T-cell (primary cell): ENCODE results near the gene ATPAF1. TPM values are rescaled to one million over a fixed set of nuclear protein-coding genes. Genes with fewer than 3 reads are reported as not detected.

Experiments used
- ATAC-seq, 4 experiments: fragments of 200-7000 bp in 3 of 4; fragments of 150-1000 bp in 1 of 4; cut with Tn5 transposase; replicated peaks in 1 of 4; 1 replicate in 3 of 4; 2 replicates in 1 of 4; pipeline ENCODE4 v1.10.0; 2021; ENCODE audit warnings: moderate library complexity in 3 of 4, mild to moderate bottlenecking in 2 of 4, moderate number of reproducible peaks in 1 of 4
- CTCF ChIA-PET, 2 donors: fragments of 300-600 bp; sonication (Branson Sonifier 250); formaldehyde crosslinking; loops; one replicate each; lab custom pipeline; 2022; ENCODE audit warnings: antibody characterized with exemption in 2 of 2; lab: Charles Lee
- POLR2A ChIA-PET, 2 donors: fragments of 300-600 bp; sonication (Branson Sonifier 250); formaldehyde crosslinking; loops; one replicate each; lab custom pipeline; 2022; ENCODE audit warnings: antibody characterized with exemption in 2 of 2; lab: Charles Lee
- DNase-seq, 35 experiments: peaks; one replicate each; pipeline versions ENCODE4 v3.0.0 to v3.0.0-alpha.2; 2013 to 2023
- H3K27ac ChIP-seq: one replicate; pipeline ENCODE4 v1.5.1; 2013; ENCODE audit warnings: low read length
- H3K27me3 ChIP-seq, 2 experiments: replicated peaks in 1 of 2; 1 replicate in 1 of 2; 2 replicates in 1 of 2; pipeline versions ENCODE4 v1.6.1 to v1.7.0; 2013; ENCODE audit warnings: low read length in 1 of 2, mixed read lengths in 1 of 2; ENCODE audit not compliant: control insufficient read depth in 2 of 2, insufficient read depth in 2 of 2; ENCODE audit errors: extremely low read depth in 1 of 2
- H3K36me3 ChIP-seq, 2 donors: 1 replicate in 1 of 2; 2 replicates in 1 of 2; pipeline versions ENCODE4 v1.6.1 to v1.7.0; 2013; ENCODE audit warnings: low read length in 1 of 2; ENCODE audit not compliant: control insufficient read depth in 2 of 2, insufficient read depth in 1 of 2; ENCODE audit errors: extremely low read depth in 1 of 2
- H3K4me1 ChIP-seq, 2 experiments: 1 replicate in 1 of 2; 2 replicates in 1 of 2; pipeline versions ENCODE4 v1.6.1 to v1.7.0; 2013; ENCODE audit warnings: low read length in 2 of 2, mixed read lengths in 1 of 2; ENCODE audit not compliant: insufficient read depth in 2 of 2, control insufficient read depth in 1 of 2; ENCODE audit errors: extremely low read depth in 1 of 2
- H3K4me3 ChIP-seq, 2 donors: 1 replicate in 1 of 2; 2 replicates in 1 of 2; pipeline versions ENCODE4 v1.5.1 to v1.7.0; 2013; ENCODE audit warnings: mild to moderate bottlenecking in 2 of 2, low read length in 1 of 2, moderate library complexity in 1 of 2; ENCODE audit not compliant: control insufficient read depth in 1 of 2; ENCODE audit errors: extremely low read depth in 1 of 2
- H3K9me3 ChIP-seq: 2 replicates; pipeline ENCODE4 v1.7.0; 2013
- H3K27ac Mint-ChIP-seq, 2 donors: one replicate each; pipeline ENCODE4 v1.8.0; 2020 to 2021; ENCODE audit warnings: mild to moderate bottlenecking in 2 of 2, mixed read lengths in 2 of 2
- H3K27me3 Mint-ChIP-seq, 2 donors: one replicate each; pipeline ENCODE4 v1.8.0; 2021 to 2022; ENCODE audit warnings: mixed read lengths in 2 of 2
- H3K36me3 Mint-ChIP-seq: one replicate; pipeline ENCODE4 v1.8.0; 2021; ENCODE audit warnings: mixed read lengths
- H3K4me1 Mint-ChIP-seq, 3 donors: one replicate each; pipeline ENCODE4 v1.8.0; 2020 to 2022; ENCODE audit warnings: mixed read lengths in 3 of 3, mild to moderate bottlenecking in 1 of 3
- H3K4me3 Mint-ChIP-seq, 3 donors: one replicate each; pipeline ENCODE4 v1.8.0; 2020 to 2022; ENCODE audit warnings: mild to moderate bottlenecking in 3 of 3, mixed read lengths in 3 of 3, moderate library complexity in 3 of 3
- H3K9me3 Mint-ChIP-seq, 3 donors: one replicate each; pipeline ENCODE4 v1.8.0; 2020 to 2022; ENCODE audit warnings: mixed read lengths in 3 of 3
- WGBS: methylation state at CpG from one replicate; pipeline ENCODE4 v1.1.5; 2013; ENCODE audit warnings: missing lambda C conversion rate; ENCODE audit not compliant: insufficient coverage; 5-methylcytosine and 5-hydroxymethylcytosine counted together
- total RNA-seq, 35 experiments: library from RNA in 6 of 35; stranded (reverse) in 6 of 35; fragments of 120-200 nt in 1 of 35; gene quantifications; one replicate each; pipeline versions ENCODE4 v1.2.1 to v1.2.4 and lab custom pipeline; 2013 to 2026

ATPAF1 gene
- total RNA-seq, 5 donors from 2014 or later (not counting 1 experiment from before 2014, with no cell fraction given), result 22.0 to 31.2 (median 26.0) TPM

- ATAC-seq, result no peak
- Mint-ChIP-seq H3K36me3 (peaks cover 58% of the 10 kb centered on the region), H3K4me1 (peaks cover 6 to 12% (median 12%) of the 10 kb centered on the region in 3 donors), H3K9me3 (no peaks in the 10 kb centered on the region), H3K27ac (no peak overlapping the region), H3K27me3 (no peaks in the 10 kb centered on the region), H3K4me3 (no peak overlapping the region)
- Histone ChIP-seq H3K27ac (no peak overlapping the region), H3K9me3 (no peaks in the 10 kb centered on the region), H3K4me1 (peaks cover 0 to 2% of the 10 kb centered on the region in 2 experiments), H3K36me3 (peaks cover 25 to 58% of the 10 kb centered on the region in 2 donors), H3K4me3 (no peak overlapping the region), H3K27me3 (no peaks in the 10 kb centered on the region)
- 100% methylated on average over 5 of the region's 7 CpGs for WGBS
- POLR2A ChIA-PET, result no interaction called here
- CTCF ChIA-PET, result no interaction called here
- DNase-seq, result no peak
These were observed 81.1 kb downstream of the ATPAF1 start for GRCh38 chr1:46587069-46587468.

DNA sequence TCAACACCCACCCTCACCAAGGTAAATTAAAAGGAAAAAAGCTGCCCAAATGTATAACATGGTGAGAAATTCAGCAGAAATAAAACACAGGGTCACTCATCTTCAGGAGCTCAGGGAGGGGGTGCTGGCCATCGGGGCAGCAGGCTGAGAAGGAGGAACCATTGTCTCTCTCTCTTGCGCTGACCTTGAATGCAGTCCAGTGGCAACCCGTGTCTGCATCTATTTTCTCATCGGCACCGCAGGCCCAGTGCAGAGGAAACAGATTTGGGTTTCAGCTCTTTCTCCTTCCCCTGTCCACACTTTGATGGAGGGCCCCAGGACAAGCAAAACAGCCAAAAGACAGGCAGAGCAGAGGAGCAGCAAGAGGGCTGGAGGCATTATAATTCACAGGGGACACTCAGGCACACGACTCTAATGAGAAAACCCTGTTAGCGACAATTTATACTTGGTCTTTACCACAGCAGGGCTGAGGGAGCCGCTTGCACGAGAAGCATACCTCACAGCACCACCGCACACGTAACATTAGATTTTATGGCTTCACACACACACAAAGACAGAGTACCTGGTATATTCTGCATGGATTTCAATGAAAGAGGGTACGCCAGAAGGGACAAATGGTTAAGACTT, 82.7 kb downstream of the ATPAF1 start:
- Mint-ChIP-seq H3K9me3 (no peaks in the 10 kb centered on the region), H3K27ac (no peak overlapping the region), H3K4me1 (peaks cover 20 to 27% (median 26%) of the 10 kb centered on the region in 3 donors), H3K27me3 (no peaks in the 10 kb centered on the region), H3K4me3 (no peak overlapping the region), H3K36me3 (peaks cover 53% of the 10 kb centered on the region)
- DNase-seq (no peak), ATAC-seq (no peak)
- peaks cover 12 to 52% of the 10 kb centered on the region in 2 donors for H3K36me3 ChIP-seq
- no peak overlapping the region for H3K27ac ChIP-seq
- H3K4me1 ChIP-seq, result peaks cover 0 to 11% of the 10 kb centered on the region in 2 experiments
- no peaks in the 10 kb centered on the region for H3K27me3 ChIP-seq
- POLR2A ChIA-PET, result no interaction called here
- H3K9me3 ChIP-seq, result no peaks in the 10 kb centered on the region
- CTCF ChIA-PET, result interaction anchor here in 1 of 2 donors (0.6 kb wide), 1 partner anchor 213 kb away, joined by 3 read pairs; no protein-coding TSS in a partner anchor
- 91% methylated on average over 4 of the region's 12 CpGs for WGBS
- H3K4me3 ChIP-seq, result no peak overlapping the region

- POLR2A ChIA-PET, result interaction anchor here in 1 of 2 donors (0.7 kb wide), 1 partner anchor 33 kb away, joined by 4 read pairs; the partner anchor contains the start of gene MOB3C
- Histone ChIP-seq H3K27ac (no peak overlapping the region), H3K4me1 (peaks cover 0 to 11% of the 10 kb centered on the region in 2 experiments), H3K9me3 (no peaks in the 10 kb centered on the region), H3K27me3 (no peaks in the 10 kb centered on the region), H3K36me3 (peaks cover 5 to 61% of the 10 kb centered on the region in 2 donors), H3K4me3 (no peak overlapping the region)
- no peak for DNase-seq
- no peak for ATAC-seq
- H3K4me3 Mint-ChIP-seq, result no peak overlapping the region
- CTCF ChIA-PET, result no interaction called here
- no CpG with 5 or more reads among the region's 5 CpGs for WGBS
- peaks cover 21 to 31% (median 28%) of the 10 kb centered on the region in 3 donors for H3K4me1 Mint-ChIP-seq
- H3K36me3 Mint-ChIP-seq, result peaks cover 47% of the 10 kb centered on the region
- no peaks in the 10 kb centered on the region for H3K9me3 Mint-ChIP-seq
- H3K27ac Mint-ChIP-seq, result peak overlapping the region in 1 of 2 donors; percentile 46
- no peaks in the 10 kb centered on the region for H3K27me3 Mint-ChIP-seq
These were observed 84.7 kb downstream of the ATPAF1 start for GRCh38 chr1:46583494-46583893.

GRCh38 chr1:46582972-46583371, 85.2 kb downstream of the ATPAF1 start:
- H3K4me1 ChIP-seq, result peaks cover 0 to 11% of the 10 kb centered on the region in 2 experiments
- Mint-ChIP-seq H3K27ac (peak overlapping the region; percentile 46 to 90), H3K4me1 (peaks cover 21 to 31% (median 28%) of the 10 kb centered on the region in 3 donors), H3K4me3 (no peak overlapping the region), H3K9me3 (no peaks in the 10 kb centered on the region), H3K27me3 (no peaks in the 10 kb centered on the region), H3K36me3 (peaks cover 50% of the 10 kb centered on the region)
- H3K4me3 ChIP-seq, result no peak overlapping the region
- POLR2A ChIA-PET, result interaction anchor here in 1 of 2 donors (0.7 kb wide), 1 partner anchor 33 kb away, joined by 4 read pairs; the partner anchor contains the start of gene MOB3C
- no peak overlapping the region for H3K27ac ChIP-seq
- H3K27me3 ChIP-seq, result no peaks in the 10 kb centered on the region
- no peaks in the 10 kb centered on the region for H3K9me3 ChIP-seq
- CTCF ChIA-PET, result no interaction called here
- DNase-seq (no peak), ATAC-seq (no peak)
- WGBS, result no CpG with 5 or more reads among the region's 7 CpGs
- peaks cover 5 to 66% of the 10 kb centered on the region in 2 donors for H3K36me3 ChIP-seq

Other genes with a start within 250 kb of the ATPAF1 start
- not detected for gene DMBX1, start 178.5 kb downstream of the ATPAF1 start, total RNA-seq
- gene KNCN, start 116.7 kb downstream of the ATPAF1 start, total RNA-seq, result under 1 TPM in 1 of 5 donors, not detected in 4; 0.14 TPM
- gene MKNK1, start 64.1 kb downstream of the ATPAF1 start, total RNA-seq, result 10 to 100 TPM; 41.4 to 54.5 (median 52.7) TPM
- 10 to 100 TPM; 13.2 to 29.6 (median 24.6) TPM for gene MOB3C, start 51.6 kb downstream of the ATPAF1 start, total RNA-seq
- gene TEX38, start 3.5 kb upstream of the ATPAF1 start, total RNA-seq, result not detected
- gene EFCAB14, start 50.8 kb upstream of the ATPAF1 start, total RNA-seq, result 10 to 100 TPM; 78.0 to 90.2 (median 82.5) TPM
- 1 to 10 TPM in 1 of 5 donors, under 1 TPM in 4; 0.20 to 1.7 (median 0.55) TPM for gene CYP4B1, start 130.7 kb upstream of the ATPAF1 start, total RNA-seq